CD4-positive, alpha-beta memory T cell (primary cell): ENCODE measurements around the gene RBM20. TPM values are rescaled to one million over a fixed set of nuclear protein-coding genes. Genes with fewer than 3 reads are reported as not detected.

ENCODE experiments used
- CTCF ChIA-PET: fragments of 350-600 bp; sonication (Branson Sonifier 250); formaldehyde crosslinking; loops from one replicate; lab custom pipeline; 2021; ENCODE audit warnings: inconsistent platforms; ENCODE audit not compliant: partially characterized antibody; lab: Charles Lee
- POLR2A ChIA-PET: fragments of 350-600 bp; sonication (Branson Sonifier 250); formaldehyde crosslinking; loops from one replicate; lab custom pipeline; 2021; ENCODE audit not compliant: partially characterized antibody; lab: Charles Lee
- DNase-seq, 5 donors: peaks; one replicate each; pipeline versions ENCODE4 v3.0.0 to v3.0.0-alpha.2; 2020 to 2022; ENCODE audit warnings: mixed read lengths in 1 of 5
- H3K27ac ChIP-seq: one replicate; pipeline ENCODE4 v1.7.0; 2013; ENCODE audit warnings: low read depth, low read length
- H3K27me3 ChIP-seq: 2 replicates; pipeline ENCODE4 v1.7.0; 2013; ENCODE audit warnings: mild to moderate bottlenecking, low read length, moderate library complexity; ENCODE audit not compliant: insufficient read depth
- H3K36me3 ChIP-seq: 2 replicates; pipeline ENCODE4 v1.7.0; 2013; ENCODE audit warnings: mild to moderate bottlenecking, low read length, moderate library complexity; ENCODE audit not compliant: insufficient read depth
- H3K4me1 ChIP-seq: 2 replicates; pipeline ENCODE4 v1.7.0; 2013; ENCODE audit warnings: mild to moderate bottlenecking, low read length, moderate library complexity; ENCODE audit not compliant: insufficient read depth
- H3K4me3 ChIP-seq, 2 donors: one replicate each; pipeline ENCODE4 v1.7.0; 2013; ENCODE audit warnings: low read length in 2 of 2, mild to moderate bottlenecking in 1 of 2
- H3K9me3 ChIP-seq, 2 donors: one replicate each; pipeline ENCODE4 v1.7.0; 2013; ENCODE audit warnings: low read length in 2 of 2, control low read depth in 1 of 2; ENCODE audit not compliant: control insufficient read depth in 1 of 2
- H3K27ac Mint-ChIP-seq, 7 donors: one replicate each; pipeline ENCODE4 v1.8.0; 2020 to 2021; ENCODE audit warnings: mixed read lengths in 7 of 7, mild to moderate bottlenecking in 6 of 7, inconsistent platforms in 3 of 7, moderate library complexity in 3 of 7
- H3K27me3 Mint-ChIP-seq, 2 donors: one replicate each; pipeline ENCODE4 v1.8.0; 2020 to 2021; ENCODE audit warnings: mixed read lengths in 2 of 2
- H3K36me3 Mint-ChIP-seq, 2 donors: one replicate each; pipeline ENCODE4 v1.8.0; 2020 to 2021; ENCODE audit warnings: mixed read lengths in 2 of 2, inconsistent platforms in 1 of 2, mild to moderate bottlenecking in 1 of 2
- H3K4me1 Mint-ChIP-seq, 4 donors: one replicate each; pipeline ENCODE4 v1.8.0; 2020 to 2021; ENCODE audit warnings: mixed read lengths in 4 of 4, mild to moderate bottlenecking in 1 of 4
- H3K4me3 Mint-ChIP-seq, 8 donors: one replicate each; pipeline ENCODE4 v1.8.0; 2020 to 2021; ENCODE audit warnings: mixed read lengths in 8 of 8, mild to moderate bottlenecking in 7 of 8, moderate library complexity in 6 of 8, inconsistent platforms in 3 of 8
- H3K9me3 Mint-ChIP-seq, 8 donors: one replicate each; pipeline ENCODE4 v1.8.0; 2020 to 2021; ENCODE audit warnings: mixed read lengths in 8 of 8, mild to moderate bottlenecking in 5 of 8, inconsistent platforms in 3 of 8, moderate library complexity in 1 of 8
- intact Hi-C: fragments of 100-400 bp; cut with micrococcal nuclease; formaldehyde crosslinking; loops from one replicate; pipeline ENCODE4 v1.15.1; 2023
- polyA plus RNA-seq, 2 donors: library from polyadenylated mRNA; unstranded; fragments of 300-500 nt; fragmentation: Illumina TruSeq; gene quantifications; one replicate each; pipeline ENCODE4 v1.2.3, GENCODE V29; 2021
- total RNA-seq, 2 experiments: library from RNA; stranded (reverse); gene quantifications; one replicate each; pipeline ENCODE4 v1.2.3, GENCODE V29; 2021

The RBM20 gene
- total and polyA plus RNA-seq, 4 experiments from 2014 or later, result 0.03 TPM; not detected in 3

DNA sequence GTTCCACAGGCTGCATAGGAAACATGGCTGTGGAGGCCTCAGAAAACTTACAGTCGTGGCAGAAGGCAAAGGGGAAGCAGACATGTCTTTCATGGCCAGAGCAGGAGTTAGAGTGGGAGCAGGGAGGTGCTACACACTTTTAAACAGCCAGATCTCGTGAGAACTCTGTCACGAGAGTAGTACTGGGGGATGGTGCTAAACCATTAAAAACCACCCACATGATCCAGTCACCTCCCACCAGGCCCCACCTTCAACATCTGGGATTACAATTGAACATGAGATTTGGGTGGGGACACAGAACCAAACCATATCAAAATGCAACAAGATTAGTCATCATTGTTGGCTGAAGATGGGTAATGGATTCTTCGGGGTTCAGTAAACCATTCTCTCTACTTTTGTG, 162.2 kb downstream of the RBM20 start:
- POLR2A ChIA-PET, result interaction anchor here (5.0 kb wide), 1 partner anchor 66 kb away, joined by 78 read pairs; the partner anchor contains the start of gene PDCD4
- DNase-seq, result no peak
- H3K27me3 ChIP-seq, result no peaks in the 10 kb centered on the region
- intact Hi-C loops, result no loop called here
- no peak overlapping the region for H3K4me3 ChIP-seq
- no peak overlapping the region for H3K27ac ChIP-seq
- Mint-ChIP-seq H3K4me3 (no peak overlapping the region), H3K27ac (peak overlapping the region in 2 of 7 donors; percentile 22 to 46), H3K27me3 (no peaks in the 10 kb centered on the region), H3K4me1 (peaks cover 28 to 52% (median 44%) of the 10 kb centered on the region in 4 donors), H3K36me3 (no peaks in the 10 kb centered on the region), H3K9me3 (peaks cover 0 to 2% (median 0%) of the 10 kb centered on the region in 8 donors)
- H3K4me1 ChIP-seq, result peaks cover 36% of the 10 kb centered on the region
- CTCF ChIA-PET, result interaction anchor here (1.5 kb wide), 1 partner anchor 87 kb away, joined by 5 read pairs; no protein-coding TSS in a partner anchor
- no peaks in the 10 kb centered on the region for H3K36me3 ChIP-seq
- H3K9me3 ChIP-seq, result no peaks in the 10 kb centered on the region

DNA sequence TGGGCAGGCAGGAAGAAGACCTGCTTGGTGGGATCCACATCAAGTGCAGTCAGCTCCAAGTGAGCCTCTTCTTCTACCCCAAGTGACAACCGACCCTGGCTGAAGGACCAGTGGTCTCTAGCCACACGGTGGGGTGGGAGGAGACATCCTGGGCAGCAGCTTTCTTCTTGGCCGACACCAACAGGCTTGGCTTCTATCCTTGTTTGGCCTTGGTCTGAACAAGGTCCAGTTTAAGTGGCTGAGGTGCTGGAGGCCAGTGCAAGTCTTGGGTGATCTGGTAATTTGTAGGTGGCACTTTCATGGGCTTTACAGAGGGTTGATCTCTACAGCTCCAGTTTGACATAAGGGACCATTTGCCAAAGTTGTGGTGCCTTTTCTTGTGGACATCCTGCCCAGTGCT, 164.0 kb downstream of the RBM20 start:
- peaks cover 25% of the 10 kb centered on the region for H3K4me1 ChIP-seq
- H3K27me3 ChIP-seq, result no peaks in the 10 kb centered on the region
- no peak overlapping the region for H3K4me3 ChIP-seq
- no peak for DNase-seq
- Mint-ChIP-seq H3K27me3 (no peaks in the 10 kb centered on the region), H3K4me1 (peaks cover 18 to 37% (median 30%) of the 10 kb centered on the region in 4 donors), H3K27ac (peak overlapping the region in 1 of 7 donors; percentile 10), H3K4me3 (no peak overlapping the region), H3K36me3 (no peaks in the 10 kb centered on the region), H3K9me3 (peaks cover 0 to 2% (median 0%) of the 10 kb centered on the region in 8 donors)
- no peak overlapping the region for H3K27ac ChIP-seq
- H3K36me3 ChIP-seq, result no peaks in the 10 kb centered on the region
- no peaks in the 10 kb centered on the region for H3K9me3 ChIP-seq
- ChIA-PET CTCF (interaction anchor here (1.5 to 2.1 kb wide), 2 partner anchors 49 to 50 kb away, joined by 4 to 7 read pairs; no protein-coding TSS in a partner anchor), POLR2A (interaction anchor here (1.1 to 2.0 kb wide), 3 partner anchors 10 to 52 kb away, joined by 3 to 5 read pairs (median 5); no protein-coding TSS in a partner anchor)
- intact Hi-C loops, result no loop called here

DNA sequence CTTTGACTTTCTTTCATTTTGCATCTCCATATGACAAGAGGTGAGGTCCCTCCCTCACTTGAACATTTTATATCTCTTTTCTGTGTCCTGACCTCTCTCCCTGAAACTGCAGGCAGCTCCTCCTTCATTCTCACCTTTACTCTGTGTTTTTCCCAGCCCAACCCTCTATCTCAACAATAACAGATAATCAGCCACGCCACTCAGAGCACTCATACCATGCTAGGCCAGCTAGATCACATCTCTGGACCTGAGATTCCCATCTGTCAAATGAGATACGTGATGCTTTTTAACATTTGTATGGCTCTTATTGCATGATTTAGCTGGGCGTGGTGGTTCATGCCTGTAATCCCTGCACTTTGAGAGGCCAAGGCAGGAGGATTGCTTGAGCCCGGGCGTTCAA, 164.5 kb downstream of the RBM20 start:
- Mint-ChIP-seq H3K4me3 (no peak overlapping the region), H3K27me3 (no peaks in the 10 kb centered on the region), H3K4me1 (peaks cover 14 to 32% (median 25%) of the 10 kb centered on the region in 4 donors), H3K36me3 (no peaks in the 10 kb centered on the region), H3K27ac (peak overlapping the region in 2 of 7 donors; percentile 10 to 15), H3K9me3 (peaks cover 0 to 2% (median 0%) of the 10 kb centered on the region in 8 donors)
- ChIA-PET CTCF (interaction anchor here (1.5 to 2.1 kb wide), 2 partner anchors 48 to 50 kb away, joined by 4 to 7 read pairs; no protein-coding TSS in a partner anchor), POLR2A (interaction anchor here (0.8 to 2.0 kb wide), 4 partner anchors 10 to 60 kb away, joined by 3 to 5 read pairs (median 4); no protein-coding TSS in a partner anchor)
- Histone ChIP-seq H3K4me1 (peaks cover 20% of the 10 kb centered on the region), H3K9me3 (no peaks in the 10 kb centered on the region), H3K4me3 (no peak overlapping the region), H3K27ac (no peak overlapping the region), H3K27me3 (no peaks in the 10 kb centered on the region), H3K36me3 (no peaks in the 10 kb centered on the region)
- no peak for DNase-seq
- intact Hi-C loops, result no loop called here

DNA sequence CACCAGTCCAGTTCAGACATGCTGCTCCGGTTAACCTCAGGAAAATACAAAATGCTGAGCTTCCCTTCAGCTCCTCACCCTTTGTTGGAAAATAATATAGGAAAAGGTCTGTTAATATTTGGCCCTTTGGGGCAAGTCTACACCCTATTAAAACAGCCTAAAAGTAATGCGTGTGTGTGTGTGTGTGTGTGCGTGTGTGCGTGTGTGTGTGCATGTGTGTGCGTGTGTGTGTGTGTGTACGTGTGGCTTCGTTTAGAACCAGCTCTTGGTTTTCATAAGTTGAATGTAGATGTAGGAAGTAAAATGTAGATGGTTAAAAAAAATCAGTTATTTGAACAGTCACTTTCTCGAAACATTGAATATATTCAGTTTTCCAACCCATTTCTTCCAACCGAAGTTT, 166.5 kb downstream of the RBM20 start:
- ChIA-PET POLR2A (interaction anchor here (0.6 kb wide), 1 partner anchor 55 kb away, joined by 3 read pairs; no protein-coding TSS in a partner anchor), CTCF (interaction anchor here (1.5 kb wide), 1 partner anchor 13 kb away, joined by 3 read pairs; no protein-coding TSS in a partner anchor)
- H3K4me3 ChIP-seq, result no peak overlapping the region
- no peaks in the 10 kb centered on the region for H3K36me3 ChIP-seq
- no peak overlapping the region for H3K27ac Mint-ChIP-seq
- H3K4me1 Mint-ChIP-seq, result peaks cover 1 to 17% (median 12%) of the 10 kb centered on the region in 4 donors
- H3K9me3 Mint-ChIP-seq, result no peaks in the 10 kb centered on the region
- H3K27me3 ChIP-seq, result no peaks in the 10 kb centered on the region
- no peaks in the 10 kb centered on the region for H3K9me3 ChIP-seq
- H3K36me3 Mint-ChIP-seq, result no peaks in the 10 kb centered on the region
- H3K27me3 Mint-ChIP-seq, result no peaks in the 10 kb centered on the region
- H3K4me3 Mint-ChIP-seq, result no peak overlapping the region
- DNase-seq, result no peak
- H3K27ac ChIP-seq, result no peak overlapping the region
- H3K4me1 ChIP-seq, result peaks cover under 1% of the 10 kb centered on the region
- intact Hi-C loops, result no loop called here

DNA sequence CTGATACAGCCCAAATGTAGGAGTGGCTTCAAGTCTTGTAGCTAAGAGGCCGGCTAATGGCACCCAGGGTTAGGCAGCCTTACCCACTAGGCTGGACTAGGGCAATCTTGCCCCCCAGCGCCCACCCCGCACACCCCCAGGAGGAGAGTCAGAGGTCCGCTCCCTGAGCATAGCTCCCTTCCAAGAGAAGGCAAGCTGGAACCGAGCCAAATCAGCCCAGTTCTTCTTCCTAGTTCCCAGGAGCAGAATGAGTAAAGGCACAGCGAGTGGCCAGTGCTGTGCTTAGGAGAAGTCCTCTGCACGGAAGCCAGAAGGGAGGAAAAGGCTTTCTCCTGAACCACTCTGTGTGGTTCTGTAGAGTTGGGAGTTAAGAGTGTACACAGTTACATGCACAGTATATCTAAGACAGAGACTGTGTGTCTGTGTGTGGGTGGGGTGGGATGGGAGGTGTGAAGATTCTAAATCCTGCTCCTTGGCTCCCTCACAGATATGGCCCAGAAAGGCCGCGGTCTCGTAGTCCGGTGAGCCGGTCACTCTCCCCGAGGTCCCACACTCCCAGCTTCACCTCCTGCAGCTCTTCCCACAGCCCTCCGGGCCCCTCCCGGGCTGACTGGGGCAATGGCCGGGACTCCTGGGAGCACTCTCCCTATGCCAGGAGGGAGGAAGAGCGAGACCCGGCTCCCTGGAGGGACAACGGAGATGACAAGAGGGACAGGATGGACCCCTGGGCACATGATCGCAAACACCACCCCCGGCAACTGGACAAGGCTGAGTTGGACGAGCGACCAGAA, 167.8 kb downstream of the RBM20 start:
- Histone ChIP-seq H3K27me3 (no peaks in the 10 kb centered on the region), H3K36me3 (no peaks in the 10 kb centered on the region), H3K27ac (no peak overlapping the region), H3K4me3 (no peak overlapping the region), H3K4me1 (no peaks in the 10 kb centered on the region), H3K9me3 (no peaks in the 10 kb centered on the region)
- intact Hi-C loops, result no loop called here
- Mint-ChIP-seq H3K4me1 (peaks cover 3 to 19% (median 14%) of the 10 kb centered on the region in 4 donors), H3K4me3 (no peak overlapping the region), H3K27me3 (no peaks in the 10 kb centered on the region), H3K9me3 (no peaks in the 10 kb centered on the region), H3K27ac (no peak overlapping the region), H3K36me3 (no peaks in the 10 kb centered on the region)
- CTCF ChIA-PET, result interaction anchor here (0.9 to 1.3 kb wide), 3 partner anchors 9 to 65 kb away, joined by 3 to 5 read pairs (median 4); no protein-coding TSS in a partner anchor
- no peak for DNase-seq
- POLR2A ChIA-PET, result interaction anchor here (1.1 kb wide), 1 partner anchor 16 kb away, joined by 3 read pairs; no protein-coding TSS in a partner anchor

DNA sequence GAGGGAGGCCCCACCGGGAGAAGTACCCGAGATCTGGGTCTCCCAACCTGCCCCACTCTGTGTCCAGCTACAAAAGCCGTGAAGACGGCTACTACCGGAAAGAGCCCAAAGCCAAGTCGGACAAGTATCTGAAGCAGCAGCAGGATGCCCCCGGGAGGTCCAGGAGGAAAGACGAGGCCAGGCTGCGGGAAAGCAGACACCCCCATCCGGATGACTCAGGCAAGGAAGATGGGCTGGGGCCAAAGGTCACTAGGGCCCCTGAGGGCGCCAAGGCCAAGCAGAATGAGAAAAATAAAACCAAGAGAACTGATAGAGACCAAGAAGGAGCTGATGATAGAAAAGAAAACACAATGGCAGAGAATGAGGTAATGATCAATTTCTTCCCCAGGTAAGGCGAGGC, 168.4 kb downstream of the RBM20 start:
- no peak overlapping the region for H3K27ac ChIP-seq
- H3K9me3 ChIP-seq, result no peaks in the 10 kb centered on the region
- no peaks in the 10 kb centered on the region for H3K27me3 ChIP-seq
- no peak for DNase-seq
- H3K4me1 ChIP-seq, result no peaks in the 10 kb centered on the region
- Mint-ChIP-seq H3K4me3 (no peak overlapping the region), H3K4me1 (peaks cover 3 to 22% (median 16%) of the 10 kb centered on the region in 4 donors), H3K27ac (no peak overlapping the region), H3K36me3 (no peaks in the 10 kb centered on the region), H3K9me3 (no peaks in the 10 kb centered on the region), H3K27me3 (no peaks in the 10 kb centered on the region)
- CTCF ChIA-PET, result interaction anchor here (1.1 to 1.3 kb wide), 2 partner anchors 9 to 10 kb away, joined by 4 to 5 read pairs; no protein-coding TSS in a partner anchor
- intact Hi-C loops, result no loop called here
- H3K36me3 ChIP-seq, result no peaks in the 10 kb centered on the region
- POLR2A ChIA-PET, result interaction anchor here (1.1 kb wide), 1 partner anchor 15 kb away, joined by 3 read pairs; no protein-coding TSS in a partner anchor
- no peak overlapping the region for H3K4me3 ChIP-seq
